ENCODE measurements around the gene GRID1. TPM values are rescaled to one million over a fixed set of nuclear protein-coding genes. Genes with fewer than 3 reads are reported as not detected.

The GRID1 gene
- total and polyA plus RNA-seq, 10 of the 15 experiments (the other 5 are each of a cell fraction or from before 2014, with no cell fraction given) = 0.04 to 0.62 (median 0.08) TPM; not detected in 5

- Histone ChIP-seq H4K20me1 (ENCODE audit: control insufficient read depth, insufficient read depth) (no peaks in the 10 kb centered on the region), H3K4me2 (ENCODE audit: control insufficient read depth, insufficient read depth) (no peak overlapping the region), H3K27ac (ENCODE audit: control insufficient read depth, insufficient read depth) (no peak overlapping the region), H3K79me2 (ENCODE audit: control insufficient read depth, insufficient read depth, low read length) (no peaks in the 10 kb centered on the region), H3K27me3 (replicated peaks in 1 of 2; ENCODE audit: control insufficient read depth in 2 of 2, insufficient read depth in 2 of 2, low read length in 1 of 2) (no peaks in the 10 kb centered on the region), H2AFZ (ENCODE audit: control insufficient read depth, low read depth, low read length) (no peak overlapping the region), H3K36me3 (ENCODE audit: control insufficient read depth in 2 of 2, insufficient read depth in 2 of 2, low read length in 1 of 2) (no peaks in the 10 kb centered on the region), H3K4me3 (no peak overlapping the region), H3K4me1 (ENCODE audit: control insufficient read depth, insufficient read depth, low read length) (no peaks in the 10 kb centered on the region), H3K9ac (ENCODE audit: control insufficient read depth, insufficient read depth, low read length) (no peak overlapping the region), H3K9me3 (replicated peaks; ENCODE audit: control insufficient read depth, insufficient read depth, low read length) (no peaks in the 10 kb centered on the region)
- no TSS peak for BruUV-seq (replicated peaks)
- intact Hi-C loops (cut with micrococcal nuclease; ENCODE audit: unreplicated experiment) (no loop called here), in situ Hi-C loops (cut with MboI) (no loop called here)
- ATAC-seq = no peak
- WGBS (ENCODE audit: insufficient coverage, insufficient replicate concordance, low lambda C conversion rate, missing lambda C conversion rate) = 22% methylated on average over 4 of the region's 4 CpGs
- POLR2A ChIA-PET = no interaction called here
- no peak for TF ChIP-seq BACH1 (IDR thresholded peaks at IDR 0.05; ENCODE audit: borderline replicate concordance)
- no peak for TF ChIP-seq USF2 (IDR thresholded peaks at IDR 0.05; ENCODE audit: borderline replicate concordance, low read depth, low read length)
- no peak for TF ChIP-seq SP1 (IDR thresholded peaks at IDR 0.05; ENCODE audit: low read depth, low read length)
- no peak for TF ChIP-seq ELK1 (IDR thresholded peaks at IDR 0.05; ENCODE audit: low read depth, low read length)
- TF ChIP-seq ATF2 (IDR thresholded peaks at IDR 0.05; ENCODE audit: low read length) = no peak
- TF ChIP-seq ZBTB11 (CRISPR knock-in tag; IDR thresholded peaks at IDR 0.05) = no peak
- CTCF ChIA-PET = no interaction called here
- FAIRE-seq = no peak
- SMC1A ChIA-PET (ENCODE audit: uncharacterized antibody, unreplicated experiment) = no interaction called here
- DNase-seq (ENCODE audit: low read depth, low spot score) = no peak
- RAD21 ChIA-PET (ENCODE audit: unreplicated experiment) = no interaction called here
Observed at GRCh38 chr10:86049442-86049841, 317.2 kb downstream of the GRID1 start.
